IPS-18a (cell line): ENCODE measurements around the gene DPP7.
A peak's percentile ranks its signal among the peaks of the same experiment; 100 is the strongest.
"Not testable (repeated sequence)": the region's sequence is repeated elsewhere in the genome, so short reads cannot be mapped to it uniquely, and the experiment has no call there.

Experiments used
- H3K27ac ChIP-seq: one replicate; pipeline ENCODE4 v1.5.1; 2013; ENCODE audit warnings: low read length
- H3K27me3 ChIP-seq: one replicate; pipeline ENCODE4 v1.6.1; 2013; ENCODE audit warnings: mild to moderate bottlenecking, low read length; ENCODE audit not compliant: control insufficient read depth, insufficient read depth
- H3K36me3 ChIP-seq: one replicate; pipeline ENCODE4 v1.6.1; 2013; ENCODE audit warnings: low read depth, low read length; ENCODE audit not compliant: control insufficient read depth
- H3K4me1 ChIP-seq: one replicate; pipeline ENCODE4 v1.6.1; 2013; ENCODE audit warnings: low read depth, low read length; ENCODE audit not compliant: control insufficient read depth
- H3K4me3 ChIP-seq: one replicate; pipeline ENCODE4 v1.5.1; 2013; ENCODE audit warnings: low read length
- H3K9ac ChIP-seq: one replicate; pipeline ENCODE4 v1.6.1; 2013; ENCODE audit warnings: mild to moderate bottlenecking, low read length, moderate library complexity
- H3K9me3 ChIP-seq: one replicate; pipeline ENCODE4 v1.6.1; 2013; ENCODE audit warnings: low read depth, low read length; ENCODE audit not compliant: control insufficient read depth

DPP7 gene

DNA sequence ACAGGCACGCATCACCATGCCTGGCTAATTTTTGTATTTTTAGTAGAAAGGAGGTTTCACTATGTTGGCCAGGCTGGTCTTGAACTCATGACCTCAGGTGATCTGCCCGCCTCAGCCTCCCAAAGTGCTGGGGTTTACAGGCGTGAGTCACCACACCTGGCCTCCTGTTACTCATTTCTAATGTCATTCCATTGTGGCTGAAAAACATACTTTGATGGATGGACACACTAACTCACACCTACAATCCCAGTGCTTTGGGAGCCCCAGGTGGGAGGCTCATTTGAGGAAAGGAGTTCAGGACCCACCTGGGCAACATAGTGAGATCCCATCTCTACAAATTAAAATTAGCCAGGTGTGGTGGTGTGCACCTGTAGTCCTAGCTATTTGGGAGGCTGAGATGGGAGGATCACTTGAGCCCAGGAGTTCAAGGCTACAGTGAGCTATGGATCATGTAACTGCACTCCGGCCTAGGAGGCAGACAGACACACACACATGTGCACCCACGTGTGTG lies 9.5 kb upstream of the DPP7 start:
- H3K4me3 ChIP-seq, H3K27ac ChIP-seq, H3K36me3 ChIP-seq, H3K9me3 ChIP-seq, H3K4me1 ChIP-seq, H3K27me3 ChIP-seq, H3K9ac ChIP-seq: not testable (repeated sequence)

DNA sequence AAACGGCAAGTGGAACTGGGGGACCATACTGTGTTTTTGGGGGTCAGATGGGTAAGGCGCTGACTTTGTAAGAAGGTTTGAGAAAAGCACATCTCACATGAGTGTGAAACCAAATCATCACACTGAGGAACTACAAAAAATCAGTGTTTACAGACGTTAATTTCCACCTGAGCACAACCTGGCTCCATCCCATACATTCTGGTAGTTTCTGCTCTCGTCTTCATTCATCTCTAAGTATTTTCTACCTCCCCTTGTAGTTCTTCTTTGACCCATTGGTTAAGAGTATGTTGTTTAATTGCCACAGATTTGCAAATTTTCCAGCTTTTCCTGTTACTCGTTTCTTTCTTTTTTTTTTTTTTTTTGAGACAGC lies 8.9 kb upstream of the DPP7 start:
- Histone ChIP-seq H3K9ac (no peak overlapping the region), H3K27ac (no peak overlapping the region), H3K4me1 (peaks cover under 1% of the 10 kb centered on the region), H3K27me3 (peaks cover 2% of the 10 kb centered on the region), H3K36me3 (no peaks in the 10 kb centered on the region), H3K4me3 (no peak overlapping the region), H3K9me3 (no peaks in the 10 kb centered on the region)

DNA sequence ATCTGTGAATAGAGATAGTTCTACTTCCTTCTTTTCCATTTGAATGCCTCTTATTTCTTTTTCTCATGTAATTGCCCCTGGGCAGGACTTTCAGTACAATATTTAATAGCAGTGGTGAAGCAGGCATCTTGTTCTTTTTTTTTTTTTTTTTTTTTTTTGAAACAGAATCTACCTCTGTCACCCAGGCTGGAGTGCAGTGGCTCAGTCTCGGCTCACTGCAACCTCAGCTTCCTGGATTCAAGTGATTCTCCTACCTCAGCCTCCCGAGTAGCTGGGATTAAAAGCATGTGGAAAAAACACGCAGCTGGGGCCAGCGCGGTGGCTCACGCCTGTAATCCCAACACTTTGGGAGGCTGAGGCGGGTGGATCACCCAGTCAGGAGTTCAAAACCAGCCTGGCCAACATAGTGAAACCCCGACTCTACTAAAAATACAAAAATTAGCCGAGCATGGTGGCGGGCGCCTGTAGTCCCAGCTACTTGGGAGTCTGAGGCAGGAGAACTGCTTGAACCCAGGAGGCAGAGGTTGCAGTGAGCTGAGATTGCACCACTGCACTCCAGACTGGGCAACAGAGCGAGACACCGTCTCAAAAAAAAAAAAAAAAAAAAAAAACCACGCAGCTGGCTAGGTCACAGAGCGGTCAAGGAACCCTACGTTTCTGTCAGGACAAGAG lies 8.4 kb upstream of the DPP7 start:
- H3K4me3 ChIP-seq, H3K9me3 ChIP-seq, H3K36me3 ChIP-seq, H3K27me3 ChIP-seq, H3K9ac ChIP-seq, H3K4me1 ChIP-seq, H3K27ac ChIP-seq: not testable (repeated sequence)

DNA sequence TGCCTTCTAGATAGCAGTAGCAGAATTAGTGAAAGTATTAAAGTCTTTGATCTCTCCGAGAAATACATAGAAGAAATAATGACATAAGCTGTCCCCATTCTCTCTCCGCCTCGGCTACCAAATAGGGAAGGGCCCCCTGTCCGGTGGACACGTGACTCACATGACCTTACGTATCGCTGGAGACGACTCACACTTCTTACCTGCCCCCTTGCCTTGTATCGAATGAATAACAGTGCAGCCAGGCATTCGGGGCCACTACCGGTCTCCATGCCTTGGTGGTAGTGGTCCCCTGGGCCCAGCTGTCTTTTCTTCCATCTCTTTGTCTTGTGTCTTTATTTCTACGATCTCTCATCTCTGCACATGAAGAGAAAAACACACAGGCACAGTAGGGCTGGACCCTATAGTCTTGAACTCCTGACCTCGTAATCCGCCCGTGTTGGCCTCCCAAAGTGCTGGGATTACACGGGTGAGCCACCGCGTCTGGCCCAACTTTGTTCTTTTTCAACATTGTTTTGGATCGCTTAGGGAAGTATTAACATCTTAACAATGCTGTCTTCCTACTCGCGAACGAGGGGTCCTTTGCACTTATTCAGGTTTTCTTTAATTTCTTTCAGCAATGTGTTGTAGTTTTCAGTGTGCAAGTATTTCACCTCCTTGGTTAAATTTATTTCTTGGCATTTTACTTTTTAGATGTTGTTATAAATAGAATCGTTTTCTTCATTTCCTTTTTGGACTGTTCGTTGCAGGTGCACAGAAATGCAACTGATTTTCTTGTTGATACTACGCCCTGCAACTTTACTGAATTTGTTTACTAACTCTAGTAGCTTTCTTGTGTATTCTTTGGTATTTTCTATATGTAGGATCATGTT lies 7.6 kb upstream of the DPP7 start:
- not testable (repeated sequence) for H3K4me3 ChIP-seq, H3K4me1 ChIP-seq, H3K9ac ChIP-seq, H3K27ac ChIP-seq, H3K9me3 ChIP-seq, H3K27me3 ChIP-seq, H3K36me3 ChIP-seq

DNA sequence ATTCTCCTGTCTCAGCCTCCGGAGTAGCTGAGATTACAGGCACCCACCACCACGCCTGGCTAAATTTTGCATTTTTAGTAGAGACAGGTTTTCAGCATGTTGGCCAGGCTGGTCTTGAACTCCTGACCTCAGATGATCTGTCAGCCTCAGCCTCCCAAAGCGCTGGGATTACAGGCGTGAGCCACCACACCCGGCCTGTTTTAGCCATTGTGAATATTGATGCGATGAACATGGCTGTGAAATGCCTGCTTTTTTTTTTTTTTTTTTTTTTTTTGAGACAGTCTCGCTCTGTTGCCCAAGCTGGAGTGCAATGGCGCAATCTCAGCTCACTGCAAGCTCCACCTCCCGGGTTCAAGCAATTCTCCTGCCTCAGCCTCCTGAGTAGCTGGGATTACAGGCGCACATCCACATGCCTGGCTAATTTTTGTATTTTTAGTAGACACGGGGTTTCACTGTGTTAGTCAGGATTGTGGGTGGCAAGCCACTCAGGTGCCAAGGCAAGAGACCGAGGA lies 3.6 kb upstream of the DPP7 start:
- not testable (repeated sequence) for H3K9ac ChIP-seq, H3K4me3 ChIP-seq, H3K27ac ChIP-seq, H3K36me3 ChIP-seq, H3K4me1 ChIP-seq, H3K9me3 ChIP-seq
- H3K27me3 ChIP-seq, result peaks cover 23% of the 10 kb centered on the region

DNA sequence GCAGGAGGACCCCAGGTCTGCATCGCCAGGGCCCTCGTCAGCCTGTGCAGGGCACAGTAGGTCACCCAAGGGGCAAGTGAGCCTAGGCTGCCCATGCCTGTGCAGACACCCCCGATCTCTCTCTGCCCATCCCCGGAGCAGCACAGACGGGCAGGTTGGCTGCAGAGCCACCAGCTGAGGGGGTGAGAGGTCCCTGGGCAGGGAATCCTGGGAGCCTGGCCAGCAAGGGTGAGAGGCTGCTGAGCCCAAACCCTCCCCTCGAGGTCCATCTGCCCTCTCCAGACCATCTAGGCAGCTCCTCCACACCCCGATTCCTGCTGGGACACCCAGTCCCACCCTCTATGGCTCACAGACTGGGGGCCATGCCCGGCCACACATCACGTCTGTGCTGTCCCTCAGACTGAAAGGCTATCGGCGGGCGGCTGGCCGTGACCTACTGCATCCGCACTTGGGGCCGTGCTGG lies 2.8 kb upstream of the DPP7 start:
- no peak overlapping the region for H3K4me3 ChIP-seq
- H3K4me1 ChIP-seq, result no peaks in the 10 kb centered on the region
- H3K27ac ChIP-seq, result no peak overlapping the region
- no peak overlapping the region for H3K9ac ChIP-seq
- no peaks in the 10 kb centered on the region for H3K36me3 ChIP-seq
- H3K9me3 ChIP-seq, result no peaks in the 10 kb centered on the region
- peaks cover 23% of the 10 kb centered on the region for H3K27me3 ChIP-seq

DNA sequence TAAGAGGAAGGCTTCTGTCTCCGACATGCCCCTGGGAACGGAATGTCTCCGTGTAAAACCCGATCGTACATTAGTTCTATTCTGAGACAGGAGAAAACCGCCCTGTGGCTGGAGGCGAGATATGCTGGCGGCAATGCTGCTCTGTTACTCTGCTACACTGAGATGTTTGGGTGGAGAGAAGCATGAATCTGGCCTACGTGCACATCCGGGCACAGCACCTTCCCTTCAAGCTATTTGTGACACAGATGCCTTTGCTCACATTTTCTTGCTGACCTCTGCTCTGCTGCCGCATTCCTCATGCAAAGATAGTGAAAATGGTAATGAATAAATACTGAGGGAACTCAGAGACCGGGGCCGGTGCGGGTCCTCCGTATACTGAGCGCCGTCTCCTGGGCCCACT lies 2.2 kb upstream of the DPP7 start:
- Histone ChIP-seq H3K4me3 (no peak overlapping the region), H3K27ac (no peak overlapping the region)

DNA sequence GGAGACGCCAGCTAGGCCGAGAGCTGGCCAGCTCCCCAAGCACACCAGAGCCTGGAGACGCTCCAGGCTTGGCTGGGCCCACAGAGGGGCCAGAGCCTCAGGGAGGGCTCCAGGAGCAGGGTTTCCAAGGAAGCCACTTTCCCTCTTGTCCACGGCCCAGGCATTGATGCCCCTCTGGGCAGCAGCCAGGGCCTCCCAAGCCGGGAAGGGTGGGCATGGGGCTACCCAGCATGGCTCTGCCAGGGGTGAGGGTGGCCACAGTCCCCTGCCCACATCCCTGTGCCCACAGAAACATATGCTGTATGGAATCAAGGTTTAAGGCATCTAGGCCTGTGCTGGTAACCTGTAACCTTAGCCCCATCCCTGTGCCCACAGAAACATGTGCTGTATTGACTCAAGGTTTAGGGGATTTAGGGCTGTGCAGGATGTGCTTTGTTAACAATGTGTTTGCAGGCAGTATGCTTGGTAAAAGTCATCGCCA lies 1.5 kb upstream of the DPP7 start:
- Histone ChIP-seq H3K36me3 (no peaks in the 10 kb centered on the region), H3K4me1 (no peaks in the 10 kb centered on the region), H3K27ac (no peak overlapping the region), H3K27me3 (peaks cover 23% of the 10 kb centered on the region), H3K4me3 (no peak overlapping the region), H3K9ac (no peak overlapping the region), H3K9me3 (no peaks in the 10 kb centered on the region)

More for the DNA sequence above, 2.2 kb upstream of the DPP7 start:
- Histone ChIP-seq H3K9me3 (no peaks in the 10 kb centered on the region), H3K27me3 (peaks cover 23% of the 10 kb centered on the region), H3K36me3 (no peaks in the 10 kb centered on the region), H3K4me1 (no peaks in the 10 kb centered on the region), H3K9ac (no peak overlapping the region)

DNA sequence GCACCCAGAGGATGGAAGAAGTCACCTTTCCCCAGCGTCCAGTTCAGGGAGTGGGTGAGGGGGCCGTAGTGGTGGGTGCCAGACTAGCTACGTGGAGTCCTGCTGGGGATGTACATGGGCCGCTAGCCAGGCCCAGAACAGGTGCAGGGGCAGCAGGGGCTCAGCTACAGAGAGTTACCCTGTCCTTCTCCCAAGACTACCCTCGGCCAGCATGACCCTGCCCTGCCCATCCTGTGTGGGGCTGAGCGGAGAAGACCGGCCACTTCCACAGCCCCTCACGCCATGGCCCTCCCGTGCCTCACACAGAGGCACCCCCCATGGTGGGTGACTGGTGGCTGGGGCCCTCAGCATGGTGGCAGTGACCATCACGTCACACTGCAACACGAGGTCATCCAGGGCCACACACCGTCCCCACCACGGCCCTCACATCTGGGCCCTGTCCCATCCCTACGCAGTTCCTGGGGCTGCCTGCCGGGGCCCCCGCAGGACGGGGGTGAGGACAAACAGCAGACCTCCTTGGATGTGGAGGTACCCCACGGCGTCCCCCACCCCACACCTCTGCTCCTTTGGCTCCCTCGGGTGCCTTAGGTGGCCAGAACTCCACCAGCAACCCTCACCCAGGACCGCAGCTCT lies 977 bp upstream of the DPP7 start:
- H3K4me1 ChIP-seq, result no peaks in the 10 kb centered on the region
- H3K9ac ChIP-seq, result no peak overlapping the region
- H3K27ac ChIP-seq, result no peak overlapping the region
- peaks cover 23% of the 10 kb centered on the region for H3K27me3 ChIP-seq
- H3K9me3 ChIP-seq, result no peaks in the 10 kb centered on the region
- H3K4me3 ChIP-seq, result no peak overlapping the region
- no peaks in the 10 kb centered on the region for H3K36me3 ChIP-seq

DNA sequence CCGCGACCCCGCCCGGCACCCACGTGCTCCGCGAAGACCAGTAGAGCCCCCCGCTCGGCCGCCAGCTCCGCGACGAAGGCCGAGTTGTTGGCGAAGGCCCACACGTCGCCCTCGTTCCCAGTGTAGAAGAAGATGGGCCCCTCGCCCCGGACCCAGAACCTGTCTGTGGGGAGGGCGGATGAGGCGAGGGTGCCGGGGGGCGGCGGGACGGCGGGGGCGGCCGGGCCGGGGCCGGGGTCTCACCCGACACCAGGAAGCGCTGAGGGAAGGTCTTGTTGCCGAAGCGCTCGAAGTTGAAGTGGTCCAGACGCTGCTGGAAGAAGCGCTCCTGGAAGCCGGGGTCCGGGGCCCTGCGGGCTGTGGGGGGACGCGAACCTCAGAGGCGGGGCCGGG lies 317 bp downstream of the DPP7 start:
- no peaks in the 10 kb centered on the region for H3K9me3 ChIP-seq
- no peak overlapping the region for H3K9ac ChIP-seq
- H3K4me1 ChIP-seq, result no peaks in the 10 kb centered on the region
- no peaks in the 10 kb centered on the region for H3K36me3 ChIP-seq
- no peak overlapping the region for H3K27ac ChIP-seq
- H3K4me3 ChIP-seq, result peak overlapping the region; percentile 16
- H3K27me3 ChIP-seq, result peaks cover 23% of the 10 kb centered on the region

DNA sequence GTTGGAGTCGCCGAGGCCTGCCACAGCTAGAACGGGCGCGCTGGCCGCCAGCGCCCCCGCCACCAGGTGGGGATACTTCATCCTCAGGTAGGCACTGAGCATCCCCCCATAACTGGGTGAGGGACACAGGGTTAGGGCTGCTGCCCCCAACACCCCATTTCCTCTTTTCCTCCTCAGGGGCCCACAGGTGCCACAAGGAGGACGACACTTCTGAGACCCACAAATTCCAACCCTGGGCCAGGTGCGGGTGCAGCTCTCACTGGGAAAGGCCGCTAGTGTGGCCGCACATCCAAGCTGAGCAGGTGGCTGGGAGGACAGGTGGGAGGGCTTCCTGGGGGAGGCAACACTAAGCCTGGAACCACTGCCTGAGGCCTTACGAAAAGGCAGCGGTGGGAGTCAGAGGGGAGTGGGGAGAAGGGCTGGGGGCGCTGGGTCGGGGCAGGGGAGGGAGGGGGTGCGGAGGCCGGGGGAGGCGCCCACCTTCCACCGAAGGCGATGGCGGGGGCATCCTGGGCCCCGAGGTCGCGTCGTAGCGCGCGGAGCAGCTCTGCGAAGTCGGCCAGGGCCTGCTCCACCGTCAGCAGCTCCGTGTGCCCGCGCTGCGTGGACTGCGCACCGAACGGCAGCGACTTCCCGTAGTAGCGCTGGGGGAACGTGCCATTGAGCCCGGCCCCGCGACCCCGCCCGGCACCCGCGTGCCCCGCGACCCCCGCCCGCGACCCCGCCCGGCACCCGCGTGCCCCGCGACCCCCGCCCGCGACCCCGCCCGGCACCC lies 961 bp downstream of the DPP7 start:
- no peak overlapping the region for H3K4me3 ChIP-seq
- H3K27ac ChIP-seq, result no peak overlapping the region
- no peaks in the 10 kb centered on the region for H3K36me3 ChIP-seq
- H3K9me3 ChIP-seq, result no peaks in the 10 kb centered on the region
- H3K4me1 ChIP-seq, result no peaks in the 10 kb centered on the region
- H3K27me3 ChIP-seq, result peaks cover 23% of the 10 kb centered on the region
- no peak overlapping the region for H3K9ac ChIP-seq
